ENCODE measurements around the gene RXRA.
A peak's percentile ranks its signal among the peaks of the same experiment; 100 is the strongest.

Gene RXRA

GRCh38 chr9:134425401-134425800, 99.1 kb downstream of the RXRA start:
- DNase-seq (ENCODE audit: insufficient read length, low spot score) (no peak), FAIRE-seq (no peak)

- no peak for FAIRE-seq
These were observed 99.6 kb downstream of the RXRA start for GRCh38 chr9:134425812-134426211.

DNA sequence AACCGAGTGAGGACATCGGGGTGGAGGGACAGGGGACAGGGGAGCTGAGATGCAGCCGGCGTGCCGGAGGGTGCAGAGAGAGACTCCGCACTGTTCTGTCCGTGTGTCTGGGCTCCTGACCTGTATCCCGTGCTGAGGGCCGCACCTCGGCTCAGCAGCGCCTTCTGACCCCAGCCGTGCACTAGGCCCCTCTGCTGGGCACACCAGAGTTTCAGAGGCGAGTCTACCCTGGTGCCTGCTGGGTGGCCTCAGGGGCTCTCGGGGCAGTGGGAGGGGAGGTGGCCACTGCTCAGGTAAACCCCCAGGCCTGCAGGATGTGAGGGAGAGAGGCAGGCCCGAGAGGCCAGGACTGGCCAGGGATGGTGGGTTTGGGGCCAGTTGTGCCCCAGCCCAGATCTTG, 100.2 kb downstream of the RXRA start:
- FAIRE-seq, result no peak
- DNase-seq (ENCODE audit: insufficient read length, low spot score), result no peak

More at GRCh38 chr9:134425812-134426211, 99.6 kb downstream of the RXRA start:
- no peak for DNase-seq (ENCODE audit: insufficient read length, low spot score)

GRCh38 chr9:134427153-134427782, 101.0 kb downstream of the RXRA start:
- DNase-seq (ENCODE audit: insufficient read length, low spot score) (no peak), FAIRE-seq (no peak)

- FAIRE-seq (no peak), DNase-seq (ENCODE audit: insufficient read length, low spot score) (no peak)
These were observed 102.3 kb downstream of the RXRA start for GRCh38 chr9:134428559-134428958.

DNA sequence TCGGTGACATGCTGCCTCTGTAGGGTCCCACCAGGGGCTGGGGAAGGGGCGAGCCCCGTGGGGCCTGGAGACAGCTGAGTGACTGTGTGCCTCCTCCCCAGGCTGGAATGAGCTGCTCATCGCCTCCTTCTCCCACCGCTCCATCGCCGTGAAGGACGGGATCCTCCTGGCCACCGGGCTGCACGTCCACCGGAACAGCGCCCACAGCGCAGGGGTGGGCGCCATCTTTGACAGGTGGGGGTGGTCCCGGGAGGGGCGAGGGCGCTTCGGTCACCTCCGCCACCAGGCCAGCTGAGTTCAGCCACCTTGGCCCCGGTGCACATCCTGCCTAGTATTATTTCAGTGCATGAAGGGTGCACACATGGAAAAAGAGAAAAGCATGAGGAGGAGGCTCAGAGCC, 102.8 kb downstream of the RXRA start:
- FAIRE-seq (no peak), DNase-seq (ENCODE audit: insufficient read length, low spot score) (no peak)

DNA sequence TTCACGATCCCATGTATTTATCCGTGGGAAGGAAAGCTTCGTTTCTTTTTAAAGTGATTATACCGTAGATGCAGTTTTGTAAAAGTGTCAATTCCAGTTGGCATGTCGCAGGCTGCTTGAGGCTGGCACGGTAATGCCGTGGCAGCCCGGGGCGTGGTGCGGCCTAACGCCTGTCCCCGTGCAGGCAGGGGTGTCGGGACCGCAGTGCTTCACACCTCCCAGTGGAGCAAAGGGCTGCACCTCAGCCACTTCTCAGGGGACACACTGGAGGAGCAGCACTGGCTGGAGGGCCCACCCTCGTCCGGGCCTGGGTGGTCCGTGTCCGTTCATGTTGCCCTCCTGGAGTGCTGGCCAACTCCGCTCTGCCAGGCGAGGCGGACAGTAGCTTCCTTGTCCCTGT, 103.2 kb downstream of the RXRA start:
- FAIRE-seq (no peak), DNase-seq (ENCODE audit: insufficient read length, low spot score) (no peak)

GRCh38 chr9:134431095-134431494, 104.8 kb downstream of the RXRA start:
- FAIRE-seq, result no peak
- no peak for DNase-seq (ENCODE audit: insufficient read length, low spot score)

GRCh38 chr9:134431626-134432025, 105.4 kb downstream of the RXRA start:
- no peak for FAIRE-seq
- no peak for DNase-seq (ENCODE audit: insufficient read length, low spot score)

DNA sequence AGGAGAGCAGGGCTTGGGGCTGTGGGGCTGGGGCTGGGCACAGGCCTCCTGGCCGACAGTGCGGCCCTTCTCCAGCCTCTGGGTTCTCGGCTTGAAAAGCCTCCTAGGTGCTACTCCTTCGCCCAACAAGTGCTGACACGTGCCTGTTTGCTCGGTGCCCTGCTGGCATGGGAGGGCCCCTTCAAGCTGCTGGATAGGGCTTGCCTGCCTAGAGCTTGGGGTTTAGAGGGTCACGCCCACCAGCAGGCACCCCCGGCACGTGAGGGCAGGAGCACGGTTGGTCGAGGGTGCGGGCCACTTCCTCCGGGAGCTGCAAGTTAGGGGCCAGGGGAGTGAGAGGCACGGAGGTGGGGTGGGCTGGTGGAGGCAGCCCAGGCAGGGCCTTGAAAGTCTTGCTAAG, 106.2 kb downstream of the RXRA start:
- DNase-seq (ENCODE audit: insufficient read length, low spot score) (no peak), FAIRE-seq (no peak)

DNA sequence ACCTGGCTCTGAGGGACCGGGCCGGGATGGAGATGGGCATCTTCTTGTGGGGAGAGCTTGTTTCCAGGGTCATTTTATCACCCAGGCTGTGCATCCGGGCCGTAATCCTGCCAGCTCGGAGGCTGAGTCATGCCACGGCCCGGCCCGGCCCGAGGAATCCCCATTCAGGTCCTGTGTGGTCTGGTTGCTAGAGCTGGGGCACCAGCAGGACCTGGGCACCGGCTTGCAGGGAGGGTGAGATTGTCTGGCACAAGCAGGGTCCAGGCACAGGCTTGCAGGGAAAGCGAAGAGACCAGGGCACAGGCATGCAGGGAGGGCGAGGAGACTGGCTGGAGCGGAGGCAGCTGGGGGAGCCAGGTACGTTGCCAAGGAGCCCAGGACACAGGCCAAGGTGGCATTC, 106.8 kb downstream of the RXRA start:
- FAIRE-seq (no peak), DNase-seq (ENCODE audit: insufficient read length, low spot score) (no peak)

GRCh38 chr9:134433909-134434882, 107.9 kb downstream of the RXRA start:
- FAIRE-seq (no peak), DNase-seq (ENCODE audit: insufficient read length, low spot score) (no peak)

DNA sequence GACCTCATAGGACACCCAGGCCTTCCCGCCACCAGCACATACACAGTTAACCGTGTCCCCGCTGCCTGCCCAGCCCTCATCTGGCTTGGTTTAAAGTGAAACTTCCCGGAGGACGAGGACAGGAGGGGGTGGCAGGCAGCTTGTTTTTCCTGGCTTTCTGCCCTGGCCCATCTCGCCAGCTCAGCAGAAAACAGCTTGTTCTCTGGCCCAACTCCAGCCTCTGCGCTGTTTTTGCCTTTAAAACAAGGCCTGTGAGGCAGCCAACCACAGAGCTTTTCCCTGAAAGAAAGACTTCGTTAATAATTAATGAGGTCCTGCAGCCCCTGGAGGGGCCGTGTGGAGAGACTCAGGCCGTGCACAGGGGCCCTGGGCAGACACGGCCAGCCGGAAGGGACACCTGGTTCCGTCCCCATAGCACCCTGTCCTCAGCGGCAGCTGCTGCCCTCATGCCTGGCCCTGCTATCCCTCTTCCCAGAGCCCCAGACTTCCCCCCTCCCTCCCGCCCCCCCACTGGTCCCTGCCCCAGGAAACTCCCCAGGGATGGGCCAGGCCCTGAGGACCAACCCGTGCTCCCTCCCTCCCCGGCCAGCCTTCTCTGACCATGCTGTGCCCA, 108.7 kb downstream of the RXRA start:
- DNase-seq (ENCODE audit: insufficient read length, low spot score) (peak; percentile 88), FAIRE-seq (peak; percentile 31)

GRCh38 chr9:134435550-134436378, 109.5 kb downstream of the RXRA start:
- FAIRE-seq, result no peak

GRCh38 chr9:134436379-134436762, 110.1 kb downstream of the RXRA start:
- FAIRE-seq (no peak), DNase-seq (ENCODE audit: insufficient read length, low spot score) (no peak)

More at GRCh38 chr9:134435550-134436378, 109.5 kb downstream of the RXRA start:
- no peak for DNase-seq (ENCODE audit: insufficient read length, low spot score)

GRCh38 chr9:134436911-134437310, 110.7 kb downstream of the RXRA start:
- no peak for FAIRE-seq
- DNase-seq (ENCODE audit: insufficient read length, low spot score), result no peak

GRCh38 chr9:134437403-134438194, 111.3 kb downstream of the RXRA start:
- DNase-seq (ENCODE audit: insufficient read length, low spot score) (no peak), FAIRE-seq (no peak)

DNA sequence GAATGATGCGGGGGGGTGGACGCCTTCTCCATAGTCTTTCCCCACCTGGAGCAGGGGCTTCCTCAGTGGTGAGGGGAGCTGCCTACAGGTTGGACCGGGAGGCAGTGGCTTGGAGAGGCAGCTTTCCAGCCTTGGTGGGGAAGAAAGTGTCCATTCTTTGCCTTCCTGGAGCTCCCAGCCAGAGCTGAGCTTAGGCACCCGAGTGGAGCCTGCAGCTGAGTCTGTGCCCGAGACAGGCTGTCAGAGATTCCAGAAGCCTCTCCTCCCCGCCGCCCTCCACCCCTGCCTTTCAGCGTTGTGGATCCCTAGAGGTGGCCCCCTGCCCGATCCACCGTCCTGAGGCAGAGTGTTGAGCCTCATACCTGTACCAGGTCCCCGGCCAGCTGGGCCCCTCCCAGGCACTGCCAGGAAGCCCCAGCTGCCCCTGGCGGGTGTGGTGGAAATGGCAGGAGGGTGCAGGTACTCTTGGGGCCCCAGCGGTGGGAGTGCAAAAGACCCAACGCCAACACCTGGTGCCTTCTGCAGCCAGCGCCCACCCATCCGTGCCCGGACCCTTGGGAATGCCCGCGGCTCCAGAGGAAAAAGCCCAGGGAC, 112.0 kb downstream of the RXRA start:
- no peak for FAIRE-seq
- DNase-seq (ENCODE audit: insufficient read length, low spot score), result no peak

- no peak for FAIRE-seq
- DNase-seq (ENCODE audit: insufficient read length, low spot score), result no peak
These were observed 113.1 kb downstream of the RXRA start for GRCh38 chr9:134439368-134439784.

All from HTR-8/SVneo (cell line).